DOHH2 (cell line): ENCODE results near the gene TOB1.

Source experiments
- H3F3A ChIP-seq: fragments of 200-600 bp; sonication (generic), shearing (Covaris generic); 2 replicates; pipeline ENCODE4 v1.6.0; 2016; ENCODE audit warnings: antibody characterized with exemption, mild to moderate bottlenecking; ENCODE audit not compliant: control insufficient read depth, insufficient read depth
- H3K27ac ChIP-seq: fragments of 200-600 bp; sonication (generic); 2 replicates; pipeline ENCODE4 v1.5.1; 2014; ENCODE audit warnings: low read depth, mild to moderate bottlenecking, low read length, moderate library complexity
- H3K27me3 ChIP-seq: fragments of 200-600 bp; sonication (generic); 2 replicates; pipeline ENCODE4 v1.6.1; 2014; ENCODE audit warnings: mild to moderate bottlenecking, low read length, mixed read lengths; ENCODE audit not compliant: control insufficient read depth
- H3K36me3 ChIP-seq: fragments of 200-600 bp; sonication (generic); 2 replicates; pipeline ENCODE4 v1.6.1; 2014; ENCODE audit warnings: mild to moderate bottlenecking, low read length, moderate library complexity, mixed read lengths; ENCODE audit not compliant: control insufficient read depth
- H3K4me1 ChIP-seq: fragments of 200-600 bp; sonication (generic); 2 replicates; pipeline ENCODE4 v1.6.1; 2014; ENCODE audit warnings: mild to moderate bottlenecking, low read length, mixed read lengths; ENCODE audit not compliant: control insufficient read depth
- H3K4me2 ChIP-seq: fragments of 200-600 bp; sonication (generic); 2 replicates; pipeline ENCODE4 v1.6.0; 2014; ENCODE audit warnings: mild to moderate bottlenecking, low read length, moderate library complexity
- H3K4me3 ChIP-seq: fragments of 200-600 bp; sonication (generic); 2 replicates; pipeline ENCODE4 v1.5.1; 2014; ENCODE audit warnings: mild to moderate bottlenecking, low read length, mixed read lengths
- H3K79me2 ChIP-seq: fragments of 200-600 bp; sonication (generic); 2 replicates; pipeline ENCODE4 v1.6.1; 2014; ENCODE audit warnings: mild to moderate bottlenecking, low read length, mixed read lengths; ENCODE audit not compliant: control insufficient read depth
- H3K9me2 ChIP-seq: fragments of 200-600 bp; sonication (generic); replicated peaks from 2 replicates; pipeline ENCODE4 v1.6.1; 2014; ENCODE audit warnings: mild to moderate bottlenecking, low read length, mixed read lengths; ENCODE audit not compliant: control insufficient read depth
- H3K9me3 ChIP-seq: fragments of 200-600 bp; sonication (generic); 2 replicates; pipeline ENCODE4 v1.6.1; 2014; ENCODE audit warnings: antibody characterized with exemption, low read length, mixed read lengths; ENCODE audit not compliant: control insufficient read depth, insufficient read depth
- H4K20me1 ChIP-seq: fragments of 200-600 bp; sonication (generic); 2 replicates; pipeline ENCODE4 v1.6.0; 2014; ENCODE audit warnings: low read depth, mild to moderate bottlenecking, antibody characterized with exemption, low read length, moderate library complexity; ENCODE audit not compliant: control insufficient read depth, insufficient read depth
- CTCF ChIP-seq: fragments of 200-600 bp; sonication (generic); IDR thresholded peaks from one replicate; pipeline ENCODE4 v1.5.1; 2014; ENCODE audit warnings: antibody characterized with exemption, mild to moderate bottlenecking, low read depth, low read length; ENCODE audit not compliant: poor library complexity, severe bottlenecking
- EZH2phosphoT487 ChIP-seq: fragments of 200-600 bp; sonication (generic); IDR thresholded peaks from 2 replicates; pipeline ENCODE4 v1.6.1; 2017; ENCODE audit warnings: borderline replicate concordance, mild to moderate bottlenecking, antibody characterized with exemption, low read length, moderate library complexity, mixed read lengths

Gene TOB1

GRCh38 chr17:50908860-50909764 is 43.0 kb upstream of the TOB1 start:
- Histone ChIP-seq H3K27me3 (peaks cover 8% of the 10 kb centered on the region), H3K36me3 (no peaks in the 10 kb centered on the region), H3K9me2 (no peaks in the 10 kb centered on the region), H4K20me1 (no peaks in the 10 kb centered on the region), H3K4me2 (no peak overlapping the region), H3K79me2 (no peaks in the 10 kb centered on the region), H3F3A (no peaks in the 10 kb centered on the region), H3K9me3 (no peaks in the 10 kb centered on the region), H3K4me3 (no peak overlapping the region), H3K27ac (no peak overlapping the region), H3K4me1 (peaks cover 11% of the 10 kb centered on the region)
- TF ChIP-seq CTCF: no peak
- no peak for TF ChIP-seq EZH2phosphoT487

- Histone ChIP-seq H3K4me3 (no peak overlapping the region), H3K9me2 (no peaks in the 10 kb centered on the region), H3K9me3 (no peaks in the 10 kb centered on the region), H3K27ac (no peak overlapping the region), H3K27me3 (peaks cover 8% of the 10 kb centered on the region), H4K20me1 (no peaks in the 10 kb centered on the region), H3F3A (no peaks in the 10 kb centered on the region), H3K4me2 (no peak overlapping the region), H3K4me1 (peaks cover 18% of the 10 kb centered on the region), H3K79me2 (no peaks in the 10 kb centered on the region), H3K36me3 (no peaks in the 10 kb centered on the region)
- TF ChIP-seq EZH2phosphoT487: no peak
- TF ChIP-seq CTCF: no peak
Observed at GRCh38 chr17:50908140-50908859, 42.1 kb upstream of the TOB1 start.

GRCh38 chr17:50906443-50906842 is 40.3 kb upstream of the TOB1 start:
- H4K20me1 ChIP-seq: no peaks in the 10 kb centered on the region
- H3K4me2 ChIP-seq: no peak overlapping the region
- no peaks in the 10 kb centered on the region for H3K9me2 ChIP-seq
- H3K9me3 ChIP-seq: no peaks in the 10 kb centered on the region
- no peaks in the 10 kb centered on the region for H3K36me3 ChIP-seq
- no peaks in the 10 kb centered on the region for H3K79me2 ChIP-seq
- H3F3A ChIP-seq: no peaks in the 10 kb centered on the region
- H3K4me3 ChIP-seq: no peak overlapping the region
- peaks cover 10% of the 10 kb centered on the region for H3K27me3 ChIP-seq
- TF ChIP-seq EZH2phosphoT487: no peak
- TF ChIP-seq CTCF: no peak
- H3K4me1 ChIP-seq: peaks cover 18% of the 10 kb centered on the region
- no peak overlapping the region for H3K27ac ChIP-seq
